ENCODE data around the gene ZNF280C.

DNA sequence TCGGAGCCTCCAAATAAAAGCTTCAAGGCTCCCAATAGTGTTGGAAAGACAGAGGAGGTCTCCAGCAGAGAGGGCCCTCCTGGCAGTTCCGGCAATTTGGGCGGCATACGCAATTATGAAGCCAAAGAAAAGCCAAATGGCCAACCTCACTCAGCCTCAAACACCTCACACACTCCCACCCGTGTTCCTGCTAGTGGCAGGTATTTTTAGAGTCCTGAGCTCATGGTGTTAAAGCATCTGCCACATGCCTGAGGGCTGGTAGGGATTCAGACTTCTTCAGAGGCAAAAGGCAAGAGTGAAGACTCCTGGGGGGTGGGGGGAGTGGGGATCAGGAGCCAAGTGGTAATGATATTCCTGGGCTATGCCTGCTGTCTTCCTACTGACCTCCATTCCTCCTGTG is 89.5 kb downstream of the ZNF280C start:
- no peak for TF ChIP-seq CTCF (IDR thresholded peaks at IDR 0.05)
- TF ChIP-seq POLR2AphosphoS5 (IDR thresholded peaks at IDR 0.05; ENCODE audit: low read depth, low read length): no peak
- TF ChIP-seq, protein P1, sequence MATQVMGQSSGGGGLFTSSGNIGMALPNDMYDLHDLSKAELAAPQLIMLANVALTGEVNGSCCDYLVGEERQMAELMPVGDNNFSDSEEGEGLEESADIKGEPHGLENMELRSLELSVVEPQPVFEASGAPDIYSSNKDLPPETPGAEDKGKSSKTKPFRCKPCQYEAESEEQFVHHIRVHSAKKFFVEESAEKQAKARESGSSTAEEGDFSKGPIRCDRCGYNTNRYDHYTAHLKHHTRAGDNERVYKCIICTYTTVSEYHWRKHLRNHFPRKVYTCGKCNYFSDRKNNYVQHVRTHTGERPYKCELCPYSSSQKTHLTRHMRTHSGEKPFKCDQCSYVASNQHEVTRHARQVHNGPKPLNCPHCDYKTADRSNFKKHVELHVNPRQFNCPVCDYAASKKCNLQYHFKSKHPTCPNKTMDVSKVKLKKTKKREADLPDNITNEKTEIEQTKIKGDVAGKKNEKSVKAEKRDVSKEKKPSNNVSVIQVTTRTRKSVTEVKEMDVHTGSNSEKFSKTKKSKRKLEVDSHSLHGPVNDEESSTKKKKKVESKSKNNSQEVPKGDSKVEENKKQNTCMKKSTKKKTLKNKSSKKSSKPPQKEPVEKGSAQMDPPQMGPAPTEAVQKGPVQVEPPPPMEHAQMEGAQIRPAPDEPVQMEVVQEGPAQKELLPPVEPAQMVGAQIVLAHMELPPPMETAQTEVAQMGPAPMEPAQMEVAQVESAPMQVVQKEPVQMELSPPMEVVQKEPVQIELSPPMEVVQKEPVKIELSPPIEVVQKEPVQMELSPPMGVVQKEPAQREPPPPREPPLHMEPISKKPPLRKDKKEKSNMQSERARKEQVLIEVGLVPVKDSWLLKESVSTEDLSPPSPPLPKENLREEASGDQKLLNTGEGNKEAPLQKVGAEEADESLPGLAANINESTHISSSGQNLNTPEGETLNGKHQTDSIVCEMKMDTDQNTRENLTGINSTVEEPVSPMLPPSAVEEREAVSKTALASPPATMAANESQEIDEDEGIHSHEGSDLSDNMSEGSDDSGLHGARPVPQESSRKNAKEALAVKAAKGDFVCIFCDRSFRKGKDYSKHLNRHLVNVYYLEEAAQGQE (IDR thresholded peaks at IDR 0.05; ENCODE audit: insufficient read depth in 1 of 2, low read depth in 2 of 2, low read length in 1 of 2): no peak

Measured in Panc1 (cell line).